H1 (cell line): ENCODE results near the gene DCPS. TPM values are rescaled to one million over a fixed set of nuclear protein-coding genes. Genes with fewer than 3 reads are reported as not detected.

ENCODE experiments used
- CHD1 ChIP-seq: IDR thresholded peaks from 2 replicates; pipeline ENCODE4 v1.6.1; 2012; ENCODE audit warnings: low read depth, low read length, improper control_type of control experiment
- CTBP2 ChIP-seq: IDR thresholded peaks from 2 replicates; pipeline ENCODE4 v1.7.0; 2011; ENCODE audit warnings: borderline replicate concordance, mild to moderate bottlenecking, moderate library complexity, mixed read lengths, low read length; ENCODE audit not compliant: insufficient read depth, insufficient read length
- EP300 ChIP-seq, 2 experiments: IDR thresholded peaks; 1 replicate in 1 of 2; 2 replicates in 1 of 2; pipeline ENCODE4 v1.6.1; 2011 to 2012; ENCODE audit warnings: low read depth in 2 of 2, low read length in 2 of 2, mild to moderate bottlenecking in 2 of 2, borderline replicate concordance in 1 of 2, inconsistent platforms in 1 of 2, moderate library complexity in 1 of 2
- HDAC6 ChIP-seq: IDR thresholded peaks from one replicate; pipeline ENCODE4 v1.7.1; 2012; ENCODE audit warnings: low read depth, mild to moderate bottlenecking, inconsistent platforms, low read length, moderate library complexity
- ZNF274 ChIP-seq: IDR thresholded peaks from 2 replicates; pipeline ENCODE4 v1.7.0; 2012; ENCODE audit warnings: low read length, borderline replicate concordance; ENCODE audit errors: extremely low read depth
- polyA plus RNA-seq, 7 experiments: library from polyadenylated mRNA; depleted of rRNA in 3 of 7; stranded (reverse) in 5 of 7; unstranded in 2 of 7; fragments of >200 nt in 5 of 7; fragments of 200-250 nt in 2 of 7; gene quantifications; 1 replicate in 5 of 7; 2 replicates in 1 of 7; 4 replicates in 1 of 7; pipeline versions ENCODE4 v1.2.1 to v1.2.3, GENCODE V29; 2011 to 2013; ENCODE audit warnings: missing spikeins in 2 of 7, mixed read lengths in 2 of 7
- total RNA-seq: library from RNA; stranded (reverse); fragmentation: NEBNext Ultra II Directional; extraction: Animal tissue kit (Norgen Biotek cat#: 25700); gene quantifications from 2 replicates; pipeline ENCODE4 v1.2.1, GENCODE V29; 2021

DCPS gene
- total and polyA plus RNA-seq, 2 of the 8 experiments (the other 6 are each of a cell fraction or from before 2014, with no cell fraction given) = 24.6 to 55.2 TPM

DNA sequence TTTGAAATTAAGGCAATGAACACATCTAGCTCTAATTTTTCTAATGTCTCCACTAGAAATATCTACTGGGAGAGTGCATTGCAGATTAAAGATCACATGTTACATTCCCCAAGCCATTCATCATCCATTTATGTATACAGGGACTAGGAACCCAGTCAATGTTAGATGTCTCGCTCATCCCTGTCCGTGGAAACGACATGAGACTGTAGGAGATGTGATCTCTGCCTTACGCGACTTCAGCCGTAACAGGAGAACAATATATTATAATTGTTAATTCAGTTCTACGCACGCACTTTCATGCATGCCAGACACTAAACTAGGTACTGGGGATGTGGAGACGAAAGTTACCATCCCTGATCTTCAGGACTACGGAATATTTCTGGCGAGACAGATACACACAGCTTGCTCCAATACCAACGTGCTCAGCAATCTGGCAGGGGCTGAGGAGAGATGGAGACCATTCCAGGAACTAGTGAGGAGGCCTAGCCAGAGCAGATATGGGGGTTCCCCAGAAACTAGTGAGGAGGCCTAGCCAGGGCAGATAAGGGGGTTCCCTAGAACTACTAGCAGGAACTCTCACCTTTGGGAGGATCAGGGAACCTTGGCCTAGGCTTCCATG is 706 bp downstream of the DCPS start (continued):
- TF ChIP-seq EP300 (IDR thresholded peaks at IDR 0.05; ENCODE audit: borderline replicate concordance in 1 of 2, low read depth in 2 of 2, low read length in 2 of 2) = no peak
- no peak for TF ChIP-seq HDAC6
- no peak for TF ChIP-seq CTBP2
- TF ChIP-seq CHD1 = no peak
- TF ChIP-seq ZNF274 = no peak
